Heart right ventricle (tissue), 16 donors: Measurements from ENCODE around the gene LRP1. TPM values are rescaled to one million over a fixed set of nuclear protein-coding genes. Genes with fewer than 3 reads are reported as not detected.

Experiments
- ATAC-seq, 8 donors: fragments of 200-7000 bp; cut with Tn5 transposase; one replicate each; pipeline ENCODE4 v1.9.1; 2020; ENCODE audit warnings: mild to moderate bottlenecking in 8 of 8, moderate library complexity in 8 of 8, moderate number of reproducible peaks in 1 of 8
- DNase-seq, 2 donors: peaks; one replicate each; pipeline ENCODE4 v3.0.0-alpha.2; 2020
- H3K27ac ChIP-seq, 10 donors: fragments of 200-600 bp; sonication (generic) in 2 of 10; one replicate each; pipeline versions ENCODE4 v1.5.0 to v1.8.0; 2020 to 2022; ENCODE audit warnings: mild to moderate bottlenecking in 3 of 10
- H3K27me3 ChIP-seq, 7 donors: fragments of 200-600 bp; one replicate each; pipeline ENCODE4 v1.8.0; 2021 to 2022; ENCODE audit warnings: mild to moderate bottlenecking in 2 of 7
- H3K36me3 ChIP-seq, 9 donors: fragments of 200-600 bp; sonication (generic) in 1 of 9; one replicate each; pipeline versions ENCODE4 v1.5.0 to v1.8.0; 2020 to 2022; ENCODE audit warnings: mild to moderate bottlenecking in 2 of 9
- H3K4me1 ChIP-seq, 9 donors: fragments of 200-600 bp; sonication (generic) in 1 of 9; one replicate each; pipeline versions ENCODE4 v1.5.0 to v1.8.0; 2020 to 2022; ENCODE audit warnings: mild to moderate bottlenecking in 4 of 9
- H3K4me3 ChIP-seq, 10 donors: fragments of 200-600 bp; sonication (generic) in 2 of 10; one replicate each; pipeline versions ENCODE4 v1.5.0 to v1.8.0; 2020 to 2022; ENCODE audit warnings: mild to moderate bottlenecking in 7 of 10, moderate library complexity in 2 of 10
- H3K9me3 ChIP-seq, 11 donors: fragments of 200-600 bp in 10 of 11; sonication (generic) in 2 of 11; one replicate each; pipeline versions ENCODE4 v1.5.0 to v1.8.0; 2013 to 2022; ENCODE audit warnings: mild to moderate bottlenecking in 2 of 11, control low read depth in 1 of 11, moderate library complexity in 1 of 11
- WGBS, 2 donors: extraction: QIAGEN DNeasy Blood & Tissue Kit; methylation state at CpG; one replicate each; pipeline ENCODE4 v1.1.7; 2013; ENCODE audit warnings: inconsistent platforms in 1 of 2; 5-methylcytosine and 5-hydroxymethylcytosine counted together
- intact Hi-C, 10 donors: fragments of 100-400 bp; cut with DNase I; formaldehyde crosslinking; loops; one replicate each; pipeline versions ENCODE4 v1.11.1 to v1.14.2; 2022
- polyA plus RNA-seq, 2 donors: library from polyadenylated mRNA; stranded (reverse); fragments of 200-250 nt; gene quantifications; one replicate each; pipeline ENCODE4 v1.2.3, GENCODE V29; 2013
- total RNA-seq, 10 donors: library from RNA; stranded (reverse); fragmentation: NEBNext Ultra II Directional in 3 of 10; extraction: Animal tissue kit (Norgen Biotek cat#: 25700) in 3 of 10; gene quantifications; one replicate each; pipeline versions ENCODE4 v1.2.1 to v1.2.4, GENCODE V29; 2021 to 2023
- TF ChIP-seq, protein P1 (sequence below), 9 donors: fragments of 200-600 bp; sonication (generic) in 2 of 9; IDR thresholded peaks; one replicate each; pipeline versions ENCODE4 v1.5.0 to v1.8.0; 2021 to 2022; ENCODE audit warnings: antibody characterized with exemption in 9 of 9, mild to moderate bottlenecking in 5 of 9, moderate library complexity in 1 of 9
- donor health status: Arrhythmogenic right ventricular cardiomyopathy.
- donor health status: ischemic (EF 13 %, LVEDD 7.1; RV severe dilation, severe dysfunction).
- donor health status: healthy with polysubstance abuse.
- donor health status: DM: no; HTN: yes; CAD: no.
- donor health status: DM: no; HTN: no; CAD: no.
- donor health status: ischemic (EF 25% LVEDD 6.9; RV normal size, moderate dysfunction).
- donor health status: ischemic (EF 25% LVEDD 5.7; RV mildly dilated, moderate dysfunction).
- donor health status: healthy.
- donor health status: DM: yes; HTN: yes; CAD: no.
- donor health status: Ischemic cardiomyopathy.
- donor health status: ischemic (EF 35%, LVEDD 5.7; RV mildly dilated, moderate dysfunction).
- donor health status: nonischemic (EF 11% LVEDD 7.7; RV severe dilation, severe dysfunction).
- donor health status: DM: yes; HTN: yes; CAD: no.
- donor health status: PGD.
- donor health status: ischemic (EF 29% LVEDD 5.4; RV normal size, mild dysfunction).
- donor health status: nonischemic (EF 23%, LVEDD 6.1; RV moderate dilation, normal function).

The LRP1 gene
- total and polyA plus RNA-seq, 12 donors, result 46.3 to 259 (median 69.3) TPM

DNA sequence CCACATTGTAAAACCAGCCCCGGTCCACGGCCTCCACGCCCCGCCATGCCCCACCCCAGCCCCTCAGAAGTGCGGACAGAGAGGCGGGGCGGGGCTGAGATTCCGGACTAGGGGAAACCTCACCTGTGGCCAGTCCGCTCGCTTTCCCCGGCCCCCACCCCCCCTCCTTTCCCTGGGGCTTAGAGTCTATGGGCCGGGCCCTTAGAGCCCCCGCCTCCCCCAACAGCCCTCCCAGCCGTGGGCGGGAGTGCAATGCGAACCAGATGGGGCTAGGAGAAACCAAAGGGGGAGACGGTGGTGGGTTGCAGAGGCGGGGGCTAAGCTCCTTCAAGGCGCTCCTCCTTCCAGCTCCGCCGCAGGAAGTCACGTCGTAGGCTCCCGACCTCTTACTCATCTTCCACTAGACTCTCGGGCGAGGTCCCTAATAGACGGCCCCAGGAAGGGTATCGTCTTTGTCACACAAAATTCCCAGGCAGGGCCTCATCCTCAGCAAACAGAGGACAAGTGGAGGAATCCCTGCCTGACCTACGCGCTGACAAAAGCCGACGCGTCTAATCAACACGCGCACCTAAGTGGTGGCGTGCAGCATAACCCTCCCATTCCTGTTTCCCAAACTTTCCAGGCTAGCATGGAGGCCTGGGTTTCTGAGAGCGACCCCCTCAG is 40.5 kb upstream of the LRP1 start:
- peak; percentile 41 to 69 (median 66) for ATAC-seq
- intact Hi-C loops, result loop anchor here in 3 of 10 donors (2.0 to 5.0 kb wide), 2 partner anchors 23 to 456 kb away; partner anchors contain the start of genes STAT6 (in 2 of the 3) and BAZ2A (in 1 of the 3)
- Histone ChIP-seq H3K27me3 (no peaks in the 10 kb centered on the region), H3K4me1 (peaks cover 17 to 62% (median 45%) of the 10 kb centered on the region in 9 donors), H3K27ac (peak overlapping the region; percentile 91 to 100 (median 99)), H3K4me3 (peak overlapping the region; percentile 57 to 99 (median 86)), H3K9me3 (no peaks in the 10 kb centered on the region), H3K36me3 (peaks cover 0 to 21% (median 11%) of the 10 kb centered on the region in 9 donors)
- WGBS, 2 donors, result 0 to 1% methylated on average over 37 of the region's 37 CpGs
- TF ChIP-seq, protein P1, sequence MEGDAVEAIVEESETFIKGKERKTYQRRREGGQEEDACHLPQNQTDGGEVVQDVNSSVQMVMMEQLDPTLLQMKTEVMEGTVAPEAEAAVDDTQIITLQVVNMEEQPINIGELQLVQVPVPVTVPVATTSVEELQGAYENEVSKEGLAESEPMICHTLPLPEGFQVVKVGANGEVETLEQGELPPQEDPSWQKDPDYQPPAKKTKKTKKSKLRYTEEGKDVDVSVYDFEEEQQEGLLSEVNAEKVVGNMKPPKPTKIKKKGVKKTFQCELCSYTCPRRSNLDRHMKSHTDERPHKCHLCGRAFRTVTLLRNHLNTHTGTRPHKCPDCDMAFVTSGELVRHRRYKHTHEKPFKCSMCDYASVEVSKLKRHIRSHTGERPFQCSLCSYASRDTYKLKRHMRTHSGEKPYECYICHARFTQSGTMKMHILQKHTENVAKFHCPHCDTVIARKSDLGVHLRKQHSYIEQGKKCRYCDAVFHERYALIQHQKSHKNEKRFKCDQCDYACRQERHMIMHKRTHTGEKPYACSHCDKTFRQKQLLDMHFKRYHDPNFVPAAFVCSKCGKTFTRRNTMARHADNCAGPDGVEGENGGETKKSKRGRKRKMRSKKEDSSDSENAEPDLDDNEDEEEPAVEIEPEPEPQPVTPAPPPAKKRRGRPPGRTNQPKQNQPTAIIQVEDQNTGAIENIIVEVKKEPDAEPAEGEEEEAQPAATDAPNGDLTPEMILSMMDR (IDR thresholded peaks at IDR 0.05), result no peak
- DNase-seq, result peak; percentile 86 to 90

DNA sequence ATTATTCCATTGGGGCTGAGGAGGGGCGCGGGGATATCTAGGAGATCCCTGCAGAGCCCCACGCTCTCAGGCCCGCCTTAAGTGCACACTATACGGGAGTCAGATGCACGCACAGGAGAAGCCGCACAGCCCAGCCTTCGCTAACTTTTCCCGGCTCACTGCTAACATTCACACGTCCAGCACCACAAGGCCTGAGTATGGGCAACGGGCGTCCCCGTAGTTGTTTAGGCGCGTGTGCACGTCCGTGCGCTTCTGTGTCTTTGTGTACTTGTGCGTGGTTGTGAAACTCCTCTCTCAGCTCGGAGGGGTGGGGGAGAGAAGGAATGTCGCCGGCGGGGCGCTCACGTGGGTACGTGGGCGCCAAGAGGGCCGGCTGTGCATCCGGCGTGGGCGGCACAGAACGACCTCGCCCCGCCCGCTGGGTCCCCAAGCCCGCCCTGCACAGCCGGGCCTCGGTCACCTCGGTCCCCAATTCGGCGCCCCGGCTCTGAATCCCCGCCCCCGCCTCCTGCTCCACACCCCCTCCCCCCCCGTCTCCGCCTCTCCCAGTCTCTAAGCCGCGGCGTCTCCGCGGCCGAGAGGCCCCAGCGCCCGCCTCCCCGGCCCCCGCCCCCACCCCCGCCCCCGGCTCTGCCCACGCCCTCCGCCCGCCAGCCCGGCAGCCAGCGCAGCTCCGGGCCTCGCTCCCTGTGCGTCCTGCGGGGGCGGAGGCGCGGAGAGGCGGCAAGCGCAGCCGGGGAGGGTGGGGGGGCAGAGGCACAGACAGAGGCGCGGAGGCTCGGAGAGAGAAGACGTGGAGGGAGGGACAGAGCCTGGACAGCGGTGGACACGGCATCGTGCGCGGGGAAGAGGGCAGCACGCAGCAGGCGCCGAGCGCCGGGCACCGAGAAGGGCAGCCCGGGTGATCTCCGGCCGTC is 39.7 kb upstream of the LRP1 start, which contains the start of gene NAB2:
Gene NAB2, plus strand, starts transcription at position 761 of the 917 bp plus-strand sequence. CDS start 158 bp downstream, outside the sequence.
- DNase-seq (peak; percentile 97), ATAC-seq (peak; percentile 76 to 89 (median 80))
- TF ChIP-seq, protein P1 (IDR thresholded peaks at IDR 0.05), result no peak
- H3K27ac ChIP-seq, result peak within 1 kb of the TSS; percentile 91 to 100 (median 99)
- WGBS, 2 donors, result 0% methylated on average over 53 to 91 of the region's 91 CpGs
- H3K4me3 ChIP-seq, result peak within 1 kb of the TSS; percentile 65 to 99 (median 88)
- peaks cover 19 to 70% (median 52%) of the 10 kb centered on the region in 9 donors for H3K4me1 ChIP-seq
- intact Hi-C loops, result loop anchor here in 2 of 10 donors (2.0 to 5.0 kb wide), 2 partner anchors 22 to 456 kb away; partner anchors contain the start of genes BAZ2A (in 1 of the 2) and STAT6 (in 1 of the 2)
- peaks cover 0 to 29% (median 12%) of the 10 kb centered on the region in 9 donors for H3K36me3 ChIP-seq
- H3K27me3 ChIP-seq, result no peaks in the 10 kb centered on the region
- no peaks in the 10 kb centered on the region for H3K9me3 ChIP-seq

DNA sequence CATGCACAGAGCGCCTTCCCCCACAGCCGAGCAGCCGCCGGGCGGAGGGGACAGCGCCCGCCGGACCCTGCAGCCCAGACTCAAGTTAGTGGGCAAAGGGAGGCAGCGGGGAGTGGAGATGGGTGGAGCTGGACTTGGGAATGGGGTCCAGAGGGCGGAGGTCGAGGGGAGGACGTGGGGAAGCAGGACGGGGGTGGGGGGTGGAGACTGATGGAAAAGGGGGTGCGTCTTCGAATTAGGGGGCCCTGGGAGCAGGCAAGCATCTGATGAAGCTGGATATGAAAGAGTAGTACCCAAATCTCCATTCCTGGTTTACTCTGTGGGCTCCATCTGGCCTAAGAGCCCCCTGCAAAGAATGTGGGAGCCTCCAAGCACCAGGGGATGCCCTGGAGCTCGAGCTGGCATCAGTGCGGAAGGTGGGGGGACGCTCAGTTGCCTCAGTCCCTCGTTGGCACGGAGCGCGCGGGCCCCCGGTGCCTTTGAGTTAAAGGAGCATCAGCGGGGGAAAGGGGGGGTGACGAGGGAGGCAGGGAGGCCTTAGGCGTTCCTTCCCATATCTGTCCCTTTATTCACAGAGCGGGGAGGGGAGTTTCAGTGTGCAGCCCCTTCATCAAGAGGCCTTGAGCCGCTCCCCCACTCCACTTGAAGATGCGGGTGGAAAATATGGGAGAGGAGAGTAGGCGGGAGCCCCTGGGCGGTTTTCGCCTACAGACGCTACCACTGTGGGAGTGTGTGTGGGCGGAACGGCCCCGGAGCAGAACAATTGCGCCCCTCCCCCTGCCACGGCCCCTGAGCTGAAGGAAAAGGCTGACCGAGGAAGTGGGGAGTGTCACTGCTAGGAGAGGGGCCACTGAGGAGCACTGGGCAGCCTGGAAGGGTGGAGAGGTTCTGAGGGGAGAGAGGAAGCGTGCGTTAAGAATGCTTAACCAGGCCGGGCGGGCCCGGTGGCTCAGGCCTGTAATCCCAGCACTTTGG is 38.7 kb upstream of the LRP1 start:
- Histone ChIP-seq H3K27ac (peak overlapping the region; percentile 90 to 100 (median 98)), H3K27me3 (no peaks in the 10 kb centered on the region), H3K4me3 (peak overlapping the region; percentile 65 to 99 (median 88)), H3K36me3 (peaks cover 0 to 35% (median 14%) of the 10 kb centered on the region in 9 donors), H3K4me1 (peaks cover 19 to 79% (median 58%) of the 10 kb centered on the region in 9 donors), H3K9me3 (no peaks in the 10 kb centered on the region)
- peak; percentile 81 to 91 for DNase-seq
- intact Hi-C loops, result loop anchor here in 3 of 10 donors (2.0 to 5.0 kb wide), 2 partner anchors 21 to 457 kb away; partner anchors contain the start of genes STAT6 (in 2 of the 3) and BAZ2A (in 1 of the 3)
- peak; percentile 0 to 38 (median 13) for ATAC-seq
- TF ChIP-seq, protein P1 (IDR thresholded peaks at IDR 0.05), result no peak
- 1 to 4% methylated on average over 45 of the region's 45 CpGs for WGBS, 2 donors
